Measurements from ENCODE around the gene IL11RA.
"Not testable (repeated sequence)": the region's sequence is repeated elsewhere in the genome, so short reads cannot be mapped to it uniquely, and the experiment has no call there.

IL11RA gene

GRCh38 chr9:34628656-34629490 lies 23.1 kb upstream of the IL11RA start, which contains the start of gene ARID3C:
ARID3C (minus strand) TSS chr9:34629066; CDS start chr9:34628014, 1,052 bp downstream.
- DNase-seq = peak in 2 of 58 donors; percentile 21 to 28

GRCh38 chr9:34629491-34629808 lies 22.5 kb upstream of the IL11RA start:
- no peak for DNase-seq

GRCh38 chr9:34630402-34631154 lies 21.4 kb upstream of the IL11RA start:
- DNase-seq = no peak

GRCh38 chr9:34633166-34633565 lies 18.8 kb upstream of the IL11RA start:
- DNase-seq = no peak

GRCh38 chr9:34633851-34634550 lies 18.0 kb upstream of the IL11RA start:
- peak in 54 of 58 donors; percentile 8 to 81 (median 38) for DNase-seq

GRCh38 chr9:34634551-34635248 lies 17.3 kb upstream of the IL11RA start:
- DNase-seq = no peak

- no peak for DNase-seq
Measured at GRCh38 chr9:34635556-34635955, 16.4 kb upstream of the IL11RA start.

- DNase-seq = peak in 9 of 58 donors; percentile 9 to 70 (median 48)
Measured at GRCh38 chr9:34636791-34637355, 15.1 kb upstream of the IL11RA start.

- DNase-seq = peak; percentile 54 to 95 (median 90)
Measured at GRCh38 chr9:34637356-34638137, 14.4 kb upstream of the IL11RA start, which contains the start of gene SIGMAR1. SIGMAR1 (minus strand) TSS chr9:34637787; CDS start chr9:34637697, 90 bp downstream.

GRCh38 chr9:34638138-34638445 lies 13.9 kb upstream of the IL11RA start:
- DNase-seq = peak in 1 of 58 donors; percentile 58

GRCh38 chr9:34639322-34639721 lies 12.7 kb upstream of the IL11RA start:
- not testable (repeated sequence) for DNase-seq

GRCh38 chr9:34642679-34643078 lies 9.3 kb upstream of the IL11RA start:
- DNase-seq = no peak

- DNase-seq = no peak
Measured at GRCh38 chr9:34644766-34645314, 7.1 kb upstream of the IL11RA start.

GRCh38 chr9:34646211-34647083 lies 5.5 kb upstream of the IL11RA start, which contains the start of gene GALT:
GALT (plus strand) TSS chr9:34646675; CDS start chr9:34646705, 30 bp downstream.
- DNase-seq = peak; percentile 18 to 95 (median 80)

- no peak for DNase-seq
Measured at GRCh38 chr9:34647084-34647403, 4.9 kb upstream of the IL11RA start.

- DNase-seq = no peak
Measured at GRCh38 chr9:34647651-34648050, 4.3 kb upstream of the IL11RA start.

- DNase-seq = no peak
Measured at GRCh38 chr9:34648673-34649072, 3.3 kb upstream of the IL11RA start.

GRCh38 chr9:34650816-34651215 lies 1.2 kb upstream of the IL11RA start:
- DNase-seq = peak in 41 of 58 donors; percentile 7 to 77 (median 28)

GRCh38 chr9:34651321-34651720 lies 664 bp upstream of the IL11RA start:
- DNase-seq = no peak
